Lower lobe of right lung (tissue), 2 donors: ENCODE data around the gene HOXB3. TPM values are rescaled to one million over a fixed set of nuclear protein-coding genes. Genes with fewer than 3 reads are reported as not detected.

ENCODE experiments used
- ATAC-seq, 2 donors: fragments of 200-7000 bp; cut with Tn5 transposase; one replicate each; pipeline ENCODE4 v1.9.1; 2020 to 2022; ENCODE audit warnings: mild to moderate bottlenecking in 2 of 2, moderate library complexity in 2 of 2
- DNase-seq: peaks from one replicate; pipeline ENCODE4 v3.0.0-alpha.2; 2020
- H3K27ac ChIP-seq: fragments of 200-600 bp; one replicate; pipeline ENCODE4 v1.8.0; 2022
- H3K27me3 ChIP-seq: fragments of 200-600 bp; one replicate; pipeline ENCODE4 v1.8.0; 2022; ENCODE audit warnings: low read depth
- H3K36me3 ChIP-seq: fragments of 200-600 bp; one replicate; pipeline ENCODE4 v1.8.0; 2022; ENCODE audit warnings: mild to moderate bottlenecking
- H3K4me1 ChIP-seq: fragments of 200-600 bp; one replicate; pipeline ENCODE4 v1.8.0; 2022
- H3K4me3 ChIP-seq: fragments of 200-600 bp; one replicate; pipeline ENCODE4 v1.8.0; 2022; ENCODE audit warnings: mild to moderate bottlenecking
- H3K9me3 ChIP-seq: fragments of 200-600 bp; one replicate; pipeline ENCODE4 v1.8.0; 2022
- intact Hi-C: fragments of 100-400 bp; cut with DNase I; formaldehyde crosslinking; loops from one replicate; pipeline ENCODE4 v1.11.0; 2022
- total RNA-seq: library from RNA; stranded (reverse); fragmentation: NEBNext Ultra II Directional; extraction: Animal tissue kit (Norgen Biotek cat#: 25700); gene quantifications from one replicate; pipeline ENCODE4 v1.2.1, GENCODE V29; 2021
- TF ChIP-seq, protein P1 (sequence below): fragments of 200-600 bp; IDR thresholded peaks from one replicate; pipeline ENCODE4 v1.8.0; 2022; ENCODE audit warnings: antibody characterized with exemption, mild to moderate bottlenecking
- donor health status: DM: no; HTN: yes; CAD: no; lungs with severe emphysema.

Gene HOXB3
- total RNA-seq, 1 donor from 2014 or later, result 11.3 TPM

DNA sequence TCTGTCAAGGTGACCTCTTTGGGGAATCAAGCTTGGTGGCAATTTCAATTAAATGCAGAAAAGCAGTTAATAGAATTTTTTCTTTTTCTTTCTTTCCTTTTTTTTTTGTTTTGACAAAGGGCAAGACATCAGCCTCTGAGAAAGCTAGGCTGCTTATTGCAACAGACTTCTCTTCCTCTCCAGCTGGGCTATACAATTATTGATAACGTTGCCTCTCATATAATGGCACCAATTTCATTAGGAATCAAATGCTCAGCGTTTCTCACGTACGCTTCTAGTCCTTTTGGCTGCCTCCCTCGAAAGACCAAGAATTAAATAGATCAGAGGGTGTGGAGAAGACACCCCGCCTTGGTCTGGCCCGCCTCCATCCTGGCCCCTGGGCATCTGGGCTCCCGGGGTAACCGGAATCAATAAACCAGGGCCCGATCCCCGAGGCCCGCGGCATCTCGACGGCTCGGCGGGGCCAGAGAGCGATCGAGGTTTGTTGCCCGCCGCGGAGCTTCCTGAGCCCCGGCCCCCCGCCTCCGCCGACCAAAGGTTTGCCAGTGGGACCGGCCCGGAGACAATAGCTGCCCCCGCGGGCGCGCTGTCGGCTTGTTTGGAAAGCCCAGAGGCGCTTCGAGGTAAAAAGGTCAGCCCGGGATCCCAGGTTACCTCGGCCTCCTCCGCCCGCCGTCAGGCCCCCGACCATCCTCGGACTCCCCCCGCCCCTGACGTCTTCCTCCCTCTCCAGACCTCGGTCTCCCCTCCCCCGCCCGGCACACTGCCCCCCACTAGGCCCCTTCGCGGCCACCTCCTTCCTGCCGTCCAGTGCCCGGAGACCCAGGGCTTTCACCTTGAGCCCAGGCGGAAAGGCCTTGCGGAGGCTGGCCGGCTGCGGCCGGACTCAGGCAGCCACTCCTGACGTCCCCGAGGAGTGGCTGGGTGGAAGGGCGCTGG lies 63.2 kb downstream of the HOXB3 start:
- DNase-seq (no peak), ATAC-seq (peak in 1 of 2 donors; percentile 25)
- H3K27me3 ChIP-seq, result peaks cover 55% of the 10 kb centered on the region
- H3K4me3 ChIP-seq, result peak overlapping the region; percentile 25
- no peaks in the 10 kb centered on the region for H3K36me3 ChIP-seq
- H3K27ac ChIP-seq, result no peak overlapping the region
- no peaks in the 10 kb centered on the region for H3K9me3 ChIP-seq
- intact Hi-C loops, result no loop called here
- TF ChIP-seq, protein P1, sequence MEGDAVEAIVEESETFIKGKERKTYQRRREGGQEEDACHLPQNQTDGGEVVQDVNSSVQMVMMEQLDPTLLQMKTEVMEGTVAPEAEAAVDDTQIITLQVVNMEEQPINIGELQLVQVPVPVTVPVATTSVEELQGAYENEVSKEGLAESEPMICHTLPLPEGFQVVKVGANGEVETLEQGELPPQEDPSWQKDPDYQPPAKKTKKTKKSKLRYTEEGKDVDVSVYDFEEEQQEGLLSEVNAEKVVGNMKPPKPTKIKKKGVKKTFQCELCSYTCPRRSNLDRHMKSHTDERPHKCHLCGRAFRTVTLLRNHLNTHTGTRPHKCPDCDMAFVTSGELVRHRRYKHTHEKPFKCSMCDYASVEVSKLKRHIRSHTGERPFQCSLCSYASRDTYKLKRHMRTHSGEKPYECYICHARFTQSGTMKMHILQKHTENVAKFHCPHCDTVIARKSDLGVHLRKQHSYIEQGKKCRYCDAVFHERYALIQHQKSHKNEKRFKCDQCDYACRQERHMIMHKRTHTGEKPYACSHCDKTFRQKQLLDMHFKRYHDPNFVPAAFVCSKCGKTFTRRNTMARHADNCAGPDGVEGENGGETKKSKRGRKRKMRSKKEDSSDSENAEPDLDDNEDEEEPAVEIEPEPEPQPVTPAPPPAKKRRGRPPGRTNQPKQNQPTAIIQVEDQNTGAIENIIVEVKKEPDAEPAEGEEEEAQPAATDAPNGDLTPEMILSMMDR, result no peak
- peaks cover 4% of the 10 kb centered on the region for H3K4me1 ChIP-seq

- H3K27me3 ChIP-seq, result peaks cover 54% of the 10 kb centered on the region
These were observed 67.0 kb downstream of the HOXB3 start for GRCh38 chr17:48523010-48523409.

GRCh38 chr17:48522031-48522653 lies 67.9 kb downstream of the HOXB3 start:
- H3K27me3 ChIP-seq, result peaks cover 50% of the 10 kb centered on the region
- TF ChIP-seq, protein P1, result no peak
- ATAC-seq (peak in 1 of 2 donors; percentile 48), DNase-seq (no peak)
- H3K9me3 ChIP-seq, result no peaks in the 10 kb centered on the region
- intact Hi-C loops, result no loop called here
- H3K4me1 ChIP-seq, result peaks cover 5% of the 10 kb centered on the region
- no peak overlapping the region for H3K27ac ChIP-seq
- H3K36me3 ChIP-seq, result no peaks in the 10 kb centered on the region
- H3K4me3 ChIP-seq, result no peak overlapping the region

More at GRCh38 chr17:48523010-48523409, 67.0 kb downstream of the HOXB3 start:
- Histone ChIP-seq H3K36me3 (no peaks in the 10 kb centered on the region), H3K27ac (no peak overlapping the region), H3K4me3 (no peak overlapping the region), H3K9me3 (no peaks in the 10 kb centered on the region), H3K4me1 (peaks cover 5% of the 10 kb centered on the region)
- ATAC-seq (no peak), DNase-seq (no peak)
- intact Hi-C loops, result no loop called here
- TF ChIP-seq, protein P1, result no peak

- Histone ChIP-seq H3K27me3 (peaks cover 46% of the 10 kb centered on the region), H3K4me1 (peaks cover 5% of the 10 kb centered on the region), H3K4me3 (no peak overlapping the region), H3K36me3 (no peaks in the 10 kb centered on the region), H3K9me3 (no peaks in the 10 kb centered on the region), H3K27ac (no peak overlapping the region)
- ATAC-seq (no peak), DNase-seq (no peak)
- intact Hi-C loops, result no loop called here
- TF ChIP-seq, protein P1, result no peak
These were observed 69.4 kb downstream of the HOXB3 start for GRCh38 chr17:48520631-48521079.

DNA sequence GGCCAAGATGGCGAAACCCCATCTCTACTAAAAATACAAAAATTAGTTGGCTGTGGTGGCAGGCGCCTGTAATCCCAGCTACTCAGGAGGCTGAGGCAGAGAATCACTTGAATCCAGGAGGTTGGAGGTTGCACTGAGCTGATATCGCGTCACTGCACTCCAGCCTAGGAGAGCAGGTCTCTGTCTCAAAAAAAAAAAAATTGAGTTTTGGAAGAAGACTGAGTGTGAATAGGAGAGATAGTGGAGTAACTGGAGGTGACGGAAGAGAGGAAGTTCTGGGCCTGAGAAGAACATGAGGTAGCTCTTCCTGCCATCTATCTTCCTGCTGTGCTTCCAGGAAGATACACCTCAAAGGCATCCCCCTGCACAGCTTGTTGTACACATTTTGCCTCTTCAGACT lies 70.6 kb downstream of the HOXB3 start:
- Histone ChIP-seq H3K4me3 (no peak overlapping the region), H3K27ac (no peak overlapping the region), H3K36me3 (no peaks in the 10 kb centered on the region), H3K27me3 (peaks cover 42% of the 10 kb centered on the region), H3K4me1 (peaks cover 5% of the 10 kb centered on the region), H3K9me3 (no peaks in the 10 kb centered on the region)
- DNase-seq (no peak), ATAC-seq (no peak)
- intact Hi-C loops, result no loop called here
- TF ChIP-seq, protein P1, result no peak
